Kidney (tissue), 14 donors: ENCODE results near the gene HSPA5. TPM values are rescaled to one million over a fixed set of nuclear protein-coding genes. Genes with fewer than 3 reads are reported as not detected.
A peak's percentile ranks its signal among the peaks of the same experiment; 100 is the strongest.

ENCODE experiments used
- DNase-seq, 5 donors: peaks; one replicate each; pipeline ENCODE4 v3.0.0-alpha.2; 2013 to 2020
- FAIRE-seq: peaks from 2 replicates; lab custom pipeline; 2012; peaks lifted over from hg19 to GRCh38; lab: Jason Lieb, UNC
- H3K27ac ChIP-seq, 2 donors: one replicate each; pipeline ENCODE4 v1.7.0; 2013; ENCODE audit warnings: low read depth in 2 of 2, low read length in 2 of 2, inconsistent platforms in 1 of 2
- H3K27me3 ChIP-seq: one replicate; pipeline ENCODE4 v1.7.1; 2013; ENCODE audit warnings: low read length, inconsistent platforms; ENCODE audit not compliant: control insufficient read depth, insufficient read depth
- H3K36me3 ChIP-seq, 3 donors: one replicate each; pipeline versions ENCODE4 v1.7.0 to v1.7.1; 2013; ENCODE audit warnings: low read length in 3 of 3, control low read depth in 1 of 3, inconsistent platforms in 1 of 3; ENCODE audit not compliant: insufficient read depth in 3 of 3, control insufficient read depth in 2 of 3
- H3K4me1 ChIP-seq, 3 donors: one replicate each; pipeline versions ENCODE4 v1.7.0 to v1.7.1; 2013; ENCODE audit warnings: low read length in 3 of 3, inconsistent platforms in 1 of 3, low read depth in 1 of 3; ENCODE audit not compliant: control insufficient read depth in 2 of 3, insufficient read depth in 2 of 3
- H3K4me3 ChIP-seq, 3 donors: one replicate each; pipeline versions ENCODE4 v1.7.0 to v1.8.1; 2013; ENCODE audit warnings: low read length in 3 of 3, control low read depth in 1 of 3, inconsistent platforms in 1 of 3
- H3K9ac ChIP-seq, 3 donors: one replicate each; pipeline versions ENCODE4 v1.7.0 to v1.7.1; 2013; ENCODE audit warnings: low read length in 3 of 3, control low read depth in 1 of 3, inconsistent platforms in 1 of 3
- H3K9me3 ChIP-seq, 3 donors: one replicate each; pipeline versions ENCODE4 v1.7.0 to v1.7.1; 2013; ENCODE audit warnings: low read length in 3 of 3, control low read depth in 1 of 3, inconsistent platforms in 1 of 3; ENCODE audit not compliant: control insufficient read depth in 2 of 3, insufficient read depth in 1 of 3
- intact Hi-C: fragments of 100-400 bp; cut with DNase I; formaldehyde crosslinking; loops from one replicate; pipeline ENCODE4 v1.11.1; 2022
- polyA plus RNA-seq: library from polyadenylated mRNA; stranded (reverse); fragments of 350-450 nt; fragmentation: Illumina TruSeq; extraction: RNeasy Lipid Tissue Mini Kit (QIAGEN cat#74804); gene quantifications from one replicate; pipeline ENCODE4 v1.2.3, GENCODE V29; 2014; ENCODE audit warnings: low read depth, low replicate concordance; ENCODE audit not compliant: insufficient read depth
- total RNA-seq: library from RNA; stranded (reverse); fragmentation: NEBNext Ultra II Directional; extraction: Animal tissue kit (Norgen Biotek cat#: 25700); gene quantifications from one replicate; pipeline ENCODE4 v1.2.1, GENCODE V29; 2021
- TF ChIP-seq, protein P1 (sequence below): IDR thresholded peaks from 3 replicates; pipeline ENCODE4 v1.5.1; 2012; ENCODE audit warnings: mild to moderate bottlenecking, moderate library complexity, borderline replicate concordance; ENCODE audit not compliant: insufficient read depth; ENCODE audit errors: extremely low read depth
- donor health status: control.
- donor health status: control.
- donor health status: control.
- donor health status: control.
- donor health status: control.
- donor health status: DM: yes; HTN: yes; CAD: no.
- donor health status: Normal renal cell carcinoma (clear cell type).

HSPA5 gene
- total and polyA plus RNA-seq, 2 donors from 2014 or later: 289 to 358 TPM

DNA sequence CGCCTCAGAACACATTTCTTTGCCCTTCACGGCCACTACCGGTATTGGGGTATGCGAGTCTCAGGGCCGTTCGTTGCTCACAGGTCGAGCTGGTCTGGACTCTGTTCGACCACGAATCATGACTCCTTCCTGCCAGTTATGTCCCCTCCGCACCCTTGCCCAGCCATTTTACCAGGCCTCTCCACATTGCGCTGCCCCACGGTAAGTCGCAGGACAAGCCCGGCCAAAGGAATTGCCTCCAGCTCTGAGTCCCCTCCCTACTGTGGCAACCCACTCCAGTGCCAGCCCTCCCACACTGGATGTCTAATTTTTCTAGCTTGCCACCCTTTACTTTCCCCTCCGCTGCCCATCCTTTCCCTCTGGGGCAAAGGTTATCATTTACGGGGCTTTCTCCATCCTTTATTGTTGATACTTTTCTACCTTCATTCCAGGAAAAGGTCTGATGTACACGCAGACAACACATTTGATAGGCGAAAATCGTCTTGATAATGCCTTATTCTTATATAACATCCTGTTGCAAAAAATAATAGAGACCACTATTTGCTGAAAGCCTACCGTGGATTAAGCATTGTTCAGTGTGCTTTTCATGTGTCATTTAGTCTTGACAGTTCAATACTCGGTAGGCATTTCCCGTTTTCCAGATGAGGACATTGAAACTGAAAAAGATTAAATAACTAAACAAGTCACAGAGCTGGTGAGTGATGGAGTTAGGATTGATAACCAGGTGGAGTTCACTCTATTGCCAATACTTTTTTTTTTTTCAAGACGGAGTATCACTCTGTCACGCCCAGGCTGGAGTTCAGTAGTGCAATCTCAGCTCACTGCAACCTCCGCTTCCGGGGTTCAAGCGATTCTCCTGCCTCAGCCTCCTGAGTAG lies 958 bp upstream of the HSPA5 start:
- FAIRE-seq (no peak), DNase-seq (peak in 2 of 5 donors; percentile 60 to 77)
- intact Hi-C loops: no loop called here
- Histone ChIP-seq H3K27ac (peak overlapping the region; percentile 92 to 98), H3K9ac (peak overlapping the region; percentile 88 to 100 (median 100)), H3K4me1 (peaks cover 2 to 15% (median 6%) of the 10 kb centered on the region in 3 donors), H3K27me3 (no peaks in the 10 kb centered on the region), H3K4me3 (peak overlapping the region; percentile 96 to 100 (median 99)), H3K9me3 (no peaks in the 10 kb centered on the region), H3K36me3 (peaks cover 9 to 24% (median 11%) of the 10 kb centered on the region in 3 donors)
- TF ChIP-seq, protein P1, sequence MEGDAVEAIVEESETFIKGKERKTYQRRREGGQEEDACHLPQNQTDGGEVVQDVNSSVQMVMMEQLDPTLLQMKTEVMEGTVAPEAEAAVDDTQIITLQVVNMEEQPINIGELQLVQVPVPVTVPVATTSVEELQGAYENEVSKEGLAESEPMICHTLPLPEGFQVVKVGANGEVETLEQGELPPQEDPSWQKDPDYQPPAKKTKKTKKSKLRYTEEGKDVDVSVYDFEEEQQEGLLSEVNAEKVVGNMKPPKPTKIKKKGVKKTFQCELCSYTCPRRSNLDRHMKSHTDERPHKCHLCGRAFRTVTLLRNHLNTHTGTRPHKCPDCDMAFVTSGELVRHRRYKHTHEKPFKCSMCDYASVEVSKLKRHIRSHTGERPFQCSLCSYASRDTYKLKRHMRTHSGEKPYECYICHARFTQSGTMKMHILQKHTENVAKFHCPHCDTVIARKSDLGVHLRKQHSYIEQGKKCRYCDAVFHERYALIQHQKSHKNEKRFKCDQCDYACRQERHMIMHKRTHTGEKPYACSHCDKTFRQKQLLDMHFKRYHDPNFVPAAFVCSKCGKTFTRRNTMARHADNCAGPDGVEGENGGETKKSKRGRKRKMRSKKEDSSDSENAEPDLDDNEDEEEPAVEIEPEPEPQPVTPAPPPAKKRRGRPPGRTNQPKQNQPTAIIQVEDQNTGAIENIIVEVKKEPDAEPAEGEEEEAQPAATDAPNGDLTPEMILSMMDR: no peak

DNA sequence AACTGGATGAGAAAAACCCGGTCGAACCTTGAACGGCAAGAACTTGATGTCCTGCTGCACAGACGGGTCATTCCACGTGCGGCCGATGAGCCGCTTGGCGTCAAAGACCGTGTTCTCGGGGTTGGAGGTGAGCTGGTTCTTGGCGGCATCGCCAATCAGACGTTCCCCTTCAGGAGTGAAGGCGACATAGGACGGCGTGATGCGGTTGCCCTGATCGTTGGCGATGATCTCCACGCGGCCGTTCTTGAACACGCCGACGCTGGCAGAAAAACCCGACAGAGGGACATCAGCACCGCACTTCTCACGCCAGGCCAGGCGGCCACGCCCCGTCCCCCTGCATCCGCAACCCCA lies 519 bp downstream of the HSPA5 start:
- Histone ChIP-seq H3K9me3 (no peaks in the 10 kb centered on the region), H3K36me3 (peaks cover 11 to 34% (median 11%) of the 10 kb centered on the region in 3 donors), H3K27me3 (no peaks in the 10 kb centered on the region), H3K9ac (peak overlapping the region; percentile 81 to 97 (median 96)), H3K27ac (peak overlapping the region; percentile 92 to 98), H3K4me3 (peak overlapping the region; percentile 83 to 99 (median 91)), H3K4me1 (peaks cover 4 to 19% (median 6%) of the 10 kb centered on the region in 3 donors)
- TF ChIP-seq, protein P1: no peak
- intact Hi-C loops: no loop called here
- FAIRE-seq: no peak
- peak in 2 of 5 donors; percentile 34 to 52 for DNase-seq

DNA sequence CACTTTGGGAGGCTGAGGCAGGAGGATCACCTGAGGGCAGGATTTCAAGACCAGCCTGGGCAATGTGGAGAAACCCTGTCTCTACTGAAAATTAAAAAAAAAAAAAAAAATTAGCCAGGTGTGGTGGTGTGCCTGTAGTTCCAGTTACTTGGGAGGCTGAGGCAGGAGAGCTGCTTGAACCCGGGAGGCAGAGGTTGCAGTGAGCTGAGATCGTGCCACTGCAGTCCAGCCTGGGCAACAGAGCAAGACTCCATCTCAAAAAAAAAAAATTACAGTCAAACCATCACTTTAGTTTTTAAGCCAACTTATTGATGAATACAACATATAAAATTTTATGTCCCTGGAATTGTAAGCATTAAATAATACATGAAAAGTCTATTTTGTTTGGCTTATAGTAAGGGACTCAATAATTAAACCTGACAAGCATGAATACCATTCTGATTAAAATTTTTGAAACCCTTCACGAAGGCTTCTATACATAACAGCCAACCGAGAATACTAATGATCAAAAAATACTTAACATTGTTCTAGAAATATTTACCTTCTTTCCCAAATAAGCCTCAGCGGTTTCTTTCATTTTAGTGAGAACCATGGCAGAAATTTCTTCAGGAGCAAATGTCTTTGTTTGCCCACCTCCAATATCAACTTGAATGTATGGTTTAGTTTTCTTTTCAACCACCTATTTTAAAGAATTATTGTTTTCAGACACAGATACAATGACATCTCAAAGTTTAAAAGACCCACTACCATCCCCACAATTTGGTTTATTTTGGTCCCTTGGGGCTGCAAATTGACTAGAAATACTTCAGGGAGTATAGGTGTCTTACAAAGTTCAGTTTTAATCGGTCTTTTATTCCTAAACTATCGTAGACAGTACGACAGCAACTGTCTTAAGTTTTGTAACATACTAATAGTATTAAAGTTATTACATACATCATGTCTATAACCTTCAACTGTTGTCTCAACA lies 1.2 kb downstream of the HSPA5 start:
- Histone ChIP-seq H3K4me1 (peaks cover 4 to 19% (median 6%) of the 10 kb centered on the region in 3 donors), H3K4me3 (peak overlapping the region; percentile 83 to 99 (median 91)), H3K9me3 (no peaks in the 10 kb centered on the region), H3K9ac (peak overlapping the region; percentile 81 to 97 (median 96)), H3K27me3 (no peaks in the 10 kb centered on the region), H3K27ac (peak overlapping the region in 1 of 2 donors; percentile 98), H3K36me3 (peaks cover 11 to 40% (median 14%) of the 10 kb centered on the region in 3 donors)
- TF ChIP-seq, protein P1: no peak
- no peak for DNase-seq
- no peak for FAIRE-seq
- intact Hi-C loops: no loop called here
